ENCODE measurements around the gene PTRH2. TPM values are rescaled to one million over a fixed set of nuclear protein-coding genes. Genes with fewer than 3 reads are reported as not detected.
A peak's percentile ranks its signal among the peaks of the same experiment; 100 is the strongest.

The PTRH2 gene
- total RNA-seq, 4 donors from 2014 or later, result 14.5 to 33.7 (median 20.0) TPM

DNA sequence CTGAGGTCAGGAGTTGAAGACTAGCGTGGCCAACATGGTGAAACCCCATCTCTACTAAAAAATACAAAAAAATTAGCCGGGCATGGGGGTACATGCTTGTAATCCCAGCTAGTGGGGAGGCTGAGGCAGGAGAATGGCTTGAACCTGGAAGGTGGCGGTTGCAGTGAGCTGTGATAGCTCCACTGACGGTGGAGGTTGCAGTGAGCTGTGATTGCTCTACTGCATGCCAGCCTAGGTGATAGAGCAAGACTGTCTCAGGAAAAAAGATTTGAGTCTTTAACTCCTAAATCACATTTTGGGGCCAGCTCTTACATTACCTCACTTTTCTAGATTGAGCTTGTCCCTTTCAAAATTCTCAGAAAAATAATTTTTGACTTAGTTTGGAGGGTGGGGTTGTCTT, 15.4 kb upstream of the PTRH2 start:
- in situ Hi-C loops (cut with MboI; ENCODE audit: low pct_ligation_motif_present in 1 of 4, low pct_unique_long_range_greater_than_20kb in 1 of 4, low sequenced_read_pairs in 3 of 4) (no loop called here), intact Hi-C loops (cut with DNase I; ENCODE audit: low total_unique reads) (no loop called here)
- Histone ChIP-seq H3K4me1 (peaks cover 0 to 59% (median 29%) of the 10 kb centered on the region in 4 donors), H3K27me3 (no peaks in the 10 kb centered on the region), H3K36me3 (no peaks in the 10 kb centered on the region), H3K4me3 (no peak overlapping the region), H3K27ac (peak overlapping the region; percentile 65 to 76 (median 70)), H3K9me3 (no peaks in the 10 kb centered on the region)
- no peak for DNase-seq
- TF ChIP-seq POLR2AphosphoS5 (IDR thresholded peaks at IDR 0.05), result no peak
- TF ChIP-seq EP300 (IDR thresholded peaks at IDR 0.05; ENCODE audit: low read depth), result no peak
- TF ChIP-seq POLR2A (IDR thresholded peaks at IDR 0.05), result no peak
- 89 to 100% methylated on average over 2 to 4 of the region's 4 CpGs for WGBS, 2 donors (ENCODE audit: low coverage in 1 of 2)

DNA sequence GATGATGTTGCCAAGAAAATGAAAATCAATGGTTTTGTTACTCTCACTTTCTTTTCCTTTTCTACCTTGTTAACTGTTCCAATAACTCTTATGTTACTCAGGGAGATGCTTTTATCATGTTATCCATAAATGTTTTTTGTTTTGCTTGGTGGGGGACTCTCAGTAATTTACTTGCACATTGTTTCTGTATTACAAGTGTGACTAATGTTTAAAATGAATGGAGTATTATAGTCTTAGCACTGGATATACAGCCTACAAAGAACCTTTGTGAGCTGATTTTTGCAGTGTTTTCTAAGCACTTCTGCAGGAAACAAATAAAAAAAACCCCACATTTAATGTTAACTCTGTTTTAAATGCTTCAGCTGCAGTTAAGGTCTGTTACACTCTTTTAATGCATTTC, 12.3 kb upstream of the PTRH2 start:
- no peak overlapping the region for H3K4me3 ChIP-seq
- intact Hi-C loops (cut with DNase I; ENCODE audit: low total_unique reads), result no loop called here

GRCh38 chr17:59716427-59716826, 9.2 kb upstream of the PTRH2 start:
- TF ChIP-seq POLR2A (IDR thresholded peaks at IDR 0.05), result no peak
- no peak for TF ChIP-seq POLR2AphosphoS5 (IDR thresholded peaks at IDR 0.05)
- TF ChIP-seq EP300 (IDR thresholded peaks at IDR 0.05; ENCODE audit: low read depth), result no peak
- 60 to 80% methylated on average over 1 to 2 of the region's 2 CpGs for WGBS, 2 donors (ENCODE audit: low coverage in 1 of 2)
- peak overlapping the region in 3 of 4 donors; percentile 18 to 47 (median 30) for H3K27ac ChIP-seq
- H3K36me3 ChIP-seq, result no peaks in the 10 kb centered on the region
- no peak overlapping the region for H3K4me3 ChIP-seq
- no peaks in the 10 kb centered on the region for H3K9me3 ChIP-seq
- no peak for DNase-seq
- peaks cover 0 to 22% (median 0%) of the 10 kb centered on the region in 4 donors for H3K4me1 ChIP-seq
- intact Hi-C loops (cut with DNase I; ENCODE audit: low total_unique reads), result no loop called here
- no peaks in the 10 kb centered on the region for H3K27me3 ChIP-seq
- in situ Hi-C loops (cut with MboI; ENCODE audit: low pct_ligation_motif_present in 1 of 4, low pct_unique_long_range_greater_than_20kb in 1 of 4, low sequenced_read_pairs in 3 of 4), result no loop called here

More for the DNA sequence above, 12.3 kb upstream of the PTRH2 start:
- no peak for DNase-seq
- H3K27me3 ChIP-seq, result no peaks in the 10 kb centered on the region
- in situ Hi-C loops (cut with MboI; ENCODE audit: low pct_ligation_motif_present in 1 of 4, low pct_unique_long_range_greater_than_20kb in 1 of 4, low sequenced_read_pairs in 3 of 4), result no loop called here
- TF ChIP-seq POLR2A (IDR thresholded peaks at IDR 0.05) (no peak), EP300 (IDR thresholded peaks at IDR 0.05; ENCODE audit: low read depth) (no peak), POLR2AphosphoS5 (IDR thresholded peaks at IDR 0.05) (no peak)
- TF ChIP-seq, protein P1, sequence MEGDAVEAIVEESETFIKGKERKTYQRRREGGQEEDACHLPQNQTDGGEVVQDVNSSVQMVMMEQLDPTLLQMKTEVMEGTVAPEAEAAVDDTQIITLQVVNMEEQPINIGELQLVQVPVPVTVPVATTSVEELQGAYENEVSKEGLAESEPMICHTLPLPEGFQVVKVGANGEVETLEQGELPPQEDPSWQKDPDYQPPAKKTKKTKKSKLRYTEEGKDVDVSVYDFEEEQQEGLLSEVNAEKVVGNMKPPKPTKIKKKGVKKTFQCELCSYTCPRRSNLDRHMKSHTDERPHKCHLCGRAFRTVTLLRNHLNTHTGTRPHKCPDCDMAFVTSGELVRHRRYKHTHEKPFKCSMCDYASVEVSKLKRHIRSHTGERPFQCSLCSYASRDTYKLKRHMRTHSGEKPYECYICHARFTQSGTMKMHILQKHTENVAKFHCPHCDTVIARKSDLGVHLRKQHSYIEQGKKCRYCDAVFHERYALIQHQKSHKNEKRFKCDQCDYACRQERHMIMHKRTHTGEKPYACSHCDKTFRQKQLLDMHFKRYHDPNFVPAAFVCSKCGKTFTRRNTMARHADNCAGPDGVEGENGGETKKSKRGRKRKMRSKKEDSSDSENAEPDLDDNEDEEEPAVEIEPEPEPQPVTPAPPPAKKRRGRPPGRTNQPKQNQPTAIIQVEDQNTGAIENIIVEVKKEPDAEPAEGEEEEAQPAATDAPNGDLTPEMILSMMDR (IDR thresholded peaks at IDR 0.05), result no peak
- H3K36me3 ChIP-seq, result no peaks in the 10 kb centered on the region
- peaks cover 0 to 43% (median 17%) of the 10 kb centered on the region in 4 donors for H3K4me1 ChIP-seq
- H3K9me3 ChIP-seq, result no peaks in the 10 kb centered on the region
- H3K27ac ChIP-seq, result no peak overlapping the region

- intact Hi-C loops (cut with DNase I; ENCODE audit: low total_unique reads), result no loop called here
- no peak for TF ChIP-seq EP300 (IDR thresholded peaks at IDR 0.05; ENCODE audit: low read depth)
- no peak for TF ChIP-seq POLR2A (IDR thresholded peaks at IDR 0.05)
- no peak for TF ChIP-seq POLR2AphosphoS5 (IDR thresholded peaks at IDR 0.05)
- TF ChIP-seq, protein P1 (IDR thresholded peaks at IDR 0.05), result no peak
- Histone ChIP-seq H3K4me3 (no peak overlapping the region), H3K27ac (no peak overlapping the region), H3K27me3 (no peaks in the 10 kb centered on the region), H3K9me3 (no peaks in the 10 kb centered on the region), H3K4me1 (peaks cover 0 to 29% (median 5%) of the 10 kb centered on the region in 4 donors), H3K36me3 (no peaks in the 10 kb centered on the region)
- 94 to 100% methylated on average over 1 to 2 of the region's 2 CpGs for WGBS, 2 donors (ENCODE audit: low coverage in 1 of 2)
- in situ Hi-C loops (cut with MboI; ENCODE audit: low pct_ligation_motif_present in 1 of 4, low pct_unique_long_range_greater_than_20kb in 1 of 4, low sequenced_read_pairs in 3 of 4), result no loop called here
- DNase-seq, result no peak
Observed at GRCh38 chr17:59714255-59714654, 7.0 kb upstream of the PTRH2 start.

GRCh38 chr17:59712862-59713261, 5.6 kb upstream of the PTRH2 start:
- in situ Hi-C loops (cut with MboI; ENCODE audit: low pct_ligation_motif_present in 1 of 4, low pct_unique_long_range_greater_than_20kb in 1 of 4, low sequenced_read_pairs in 3 of 4) (no loop called here), intact Hi-C loops (cut with DNase I; ENCODE audit: low total_unique reads) (no loop called here)
- TF ChIP-seq, protein P1 (IDR thresholded peaks at IDR 0.05), result no peak
- TF ChIP-seq POLR2AphosphoS5 (IDR thresholded peaks at IDR 0.05) (no peak), POLR2A (IDR thresholded peaks at IDR 0.05) (no peak), EP300 (IDR thresholded peaks at IDR 0.05; ENCODE audit: low read depth) (no peak)

More at GRCh38 chr17:59712862-59713261, 5.6 kb upstream of the PTRH2 start:
- WGBS, 2 donors (ENCODE audit: low coverage in 1 of 2), result 96 to 100% methylated on average over 2 of the region's 2 CpGs
- DNase-seq, result no peak
- Histone ChIP-seq H3K27me3 (no peaks in the 10 kb centered on the region), H3K27ac (no peak overlapping the region), H3K4me3 (no peak overlapping the region), H3K4me1 (peaks cover 0 to 41% (median 18%) of the 10 kb centered on the region in 4 donors), H3K36me3 (no peaks in the 10 kb centered on the region), H3K9me3 (no peaks in the 10 kb centered on the region)

All from transverse colon (tissue), 4 donors.